Stimulated activated CD8-positive, alpha-beta memory T cell treated with anti-CD3 and anti-CD28 coated beads, Interleukin-2, amount 100 ng/mL, for 48 hours (primary cell): ENCODE data around the gene LIN28B.

Experiments used
- DNase-seq, 2 donors: peaks; one replicate each; pipeline ENCODE4 v3.0.0-alpha.2; 2020; ENCODE audit warnings: low read depth in 2 of 2

LIN28B gene

DNA sequence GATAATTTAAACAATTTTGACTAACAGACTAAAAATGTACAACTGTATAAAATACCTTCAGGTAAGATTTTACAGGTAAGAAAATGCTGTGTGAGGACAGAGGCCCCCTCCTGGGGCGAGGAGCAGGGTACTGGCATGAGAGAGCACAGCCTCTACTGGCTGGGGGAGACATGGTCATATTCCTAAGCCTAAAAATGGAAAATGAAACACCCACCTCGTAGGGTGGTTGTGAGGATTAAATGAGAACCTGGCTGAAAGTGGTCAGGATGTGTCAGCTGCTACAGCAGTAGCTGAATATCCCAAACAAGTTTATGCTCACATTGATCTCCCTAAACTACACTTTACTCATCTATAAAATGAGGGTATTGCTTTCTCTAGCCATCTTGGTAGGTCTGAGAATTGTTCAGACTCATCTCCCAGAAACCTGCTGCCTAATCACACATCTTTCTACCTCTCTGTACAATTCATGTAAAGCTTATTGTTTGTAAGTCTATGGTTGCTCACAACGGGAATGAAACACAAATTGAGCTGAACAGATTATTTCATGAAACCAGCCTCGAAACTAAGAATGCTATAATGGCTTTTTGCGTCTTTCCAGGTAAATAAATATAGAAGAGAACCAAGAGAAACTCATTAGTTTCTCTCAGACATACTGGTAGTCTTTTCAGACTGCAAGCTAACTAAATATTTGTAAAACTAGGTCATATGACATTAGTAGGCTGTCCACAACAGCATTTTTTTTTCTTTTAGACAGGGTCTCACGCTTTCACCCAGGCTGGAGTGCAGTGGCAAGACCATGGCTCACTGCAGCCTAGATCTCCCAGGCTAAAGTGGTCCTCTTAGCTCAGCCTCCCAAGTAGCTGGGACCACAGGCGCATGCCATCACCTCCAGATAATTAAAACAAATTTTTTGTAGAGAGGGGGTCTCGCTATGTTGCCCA is 153.3 kb downstream of the LIN28B start:
- DNase-seq, result no peak

DNA sequence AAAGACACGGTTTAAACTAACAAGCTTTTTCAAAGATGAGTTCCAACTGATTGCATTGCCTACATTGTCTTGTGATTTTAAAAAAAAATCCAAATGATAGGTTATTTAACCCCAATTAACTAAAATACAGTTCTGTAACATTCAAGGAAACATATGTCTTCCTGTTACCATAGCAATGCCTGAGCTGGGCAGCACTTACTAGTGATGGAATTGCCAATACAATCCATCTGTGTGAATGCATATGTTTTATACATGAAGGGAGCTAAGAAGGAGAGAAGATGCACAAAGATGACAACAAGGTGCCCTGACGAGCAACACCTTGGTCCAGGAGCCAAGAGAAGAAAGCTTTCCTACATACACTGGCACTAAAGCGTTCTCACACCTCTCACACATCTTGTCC is 154.2 kb downstream of the LIN28B start:
- DNase-seq, result no peak

DNA sequence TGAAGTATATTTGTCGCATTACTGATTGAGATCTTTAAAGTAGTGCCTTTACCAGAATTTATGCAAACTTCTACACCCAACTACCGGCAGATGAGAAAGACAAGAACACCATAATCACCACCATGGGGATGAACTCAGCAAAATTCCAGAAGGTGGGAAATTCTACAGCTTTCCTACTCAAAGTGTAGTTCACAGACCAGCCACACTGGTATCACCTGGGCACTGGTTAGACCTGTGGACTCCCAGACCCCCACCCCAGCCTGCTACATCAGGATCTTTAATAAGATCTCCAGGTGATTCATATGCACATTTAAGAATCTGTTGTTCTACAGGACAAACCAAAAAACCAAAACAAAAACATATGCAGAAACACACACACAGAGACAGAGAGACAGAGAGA is 155.0 kb downstream of the LIN28B start:
- DNase-seq, result no peak

DNA sequence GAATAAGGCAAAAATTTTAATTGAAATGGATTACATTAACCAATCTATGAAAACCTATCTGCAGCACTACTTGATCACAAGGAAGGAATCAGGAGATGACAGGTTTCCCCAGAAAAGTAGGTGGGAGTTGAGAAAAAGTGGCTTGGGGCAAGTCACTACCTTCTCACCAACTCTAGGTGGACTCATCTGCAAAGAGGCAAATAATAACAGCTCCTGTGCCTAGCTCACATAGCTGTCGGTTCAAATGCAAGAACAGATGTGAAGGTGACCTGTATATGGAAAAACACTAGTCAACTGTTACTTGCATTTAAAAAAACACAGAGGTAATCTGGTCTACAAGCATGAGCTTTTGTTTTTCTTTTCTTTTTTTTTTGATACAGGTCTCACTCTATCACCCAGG is 155.7 kb downstream of the LIN28B start:
- no peak for DNase-seq

DNA sequence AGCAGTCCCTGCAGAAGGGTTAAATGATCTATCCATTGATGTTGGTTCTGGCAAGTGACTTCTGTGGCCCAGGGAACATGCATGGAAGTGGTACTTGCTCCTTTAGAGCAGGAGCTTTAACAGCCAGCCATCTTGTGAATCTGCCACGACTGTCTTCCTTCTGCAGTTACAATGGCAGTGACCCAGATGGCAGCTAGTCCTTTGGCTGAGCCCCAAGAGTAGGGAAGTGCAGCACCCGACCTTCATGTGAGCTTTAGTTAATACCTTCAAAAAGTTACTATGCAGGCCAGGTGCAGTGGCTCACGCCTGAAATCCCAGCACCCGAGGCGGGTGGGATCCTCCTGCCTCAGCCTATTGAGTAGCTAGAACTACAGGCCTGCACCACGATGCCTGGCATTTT is 156.5 kb downstream of the LIN28B start:
- no peak for DNase-seq

DNA sequence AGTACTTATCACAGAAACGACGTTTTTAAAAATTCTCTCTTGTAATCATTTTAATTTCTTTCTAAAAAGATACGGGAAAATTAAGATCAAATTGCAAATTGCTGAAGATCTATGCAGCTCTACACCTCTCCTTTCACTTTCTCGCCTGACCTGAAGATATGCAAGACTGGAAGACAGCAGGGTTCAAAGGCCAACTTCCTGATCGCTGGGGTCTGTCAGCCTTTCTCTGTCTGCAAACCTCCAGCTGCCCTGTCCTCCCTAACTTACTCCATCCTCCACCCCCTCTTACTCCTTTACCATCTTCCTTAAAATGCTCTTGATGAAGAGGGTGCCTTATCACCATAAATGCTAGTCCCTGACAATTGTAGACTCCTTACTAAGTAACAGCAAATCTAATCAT is 159.2 kb downstream of the LIN28B start:
- DNase-seq, result no peak

DNA sequence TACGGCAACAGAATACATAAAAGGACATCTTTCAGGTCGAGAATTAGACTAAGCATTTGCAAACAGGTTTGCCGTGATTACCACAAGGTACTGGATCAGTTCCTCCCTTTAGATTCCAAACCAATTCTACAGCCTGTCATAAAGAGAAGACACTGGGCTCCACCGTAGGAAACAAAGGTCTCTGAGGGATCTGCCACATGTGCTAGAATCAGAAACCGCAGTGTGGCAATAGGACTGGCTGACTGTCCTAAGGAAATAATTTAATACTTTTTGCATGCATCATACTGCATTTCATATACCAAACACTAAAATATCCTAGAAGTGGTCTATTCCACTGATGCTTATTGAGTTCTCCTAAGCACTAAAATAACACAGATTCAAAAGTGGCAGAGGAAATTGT is 163.7 kb downstream of the LIN28B start:
- DNase-seq, result no peak

DNA sequence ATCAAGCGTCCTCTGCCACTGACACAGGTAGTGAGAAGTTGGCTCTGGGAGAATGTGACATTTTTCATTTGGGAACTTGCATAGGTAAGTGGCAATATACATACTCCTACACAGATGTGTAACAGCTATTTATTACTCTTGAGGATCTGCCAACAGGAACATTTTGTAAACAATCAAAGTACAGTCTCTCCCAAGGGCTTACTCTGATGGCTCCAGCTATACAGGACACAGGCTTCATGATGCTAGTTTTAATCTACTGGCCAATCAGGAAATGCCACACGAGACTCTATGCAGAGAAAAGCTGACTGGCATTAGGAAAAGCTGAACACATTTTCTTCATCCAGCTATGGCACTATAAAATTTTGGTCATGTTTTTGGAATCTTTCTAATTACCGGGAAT is 165.1 kb downstream of the LIN28B start:
- no peak for DNase-seq

DNA sequence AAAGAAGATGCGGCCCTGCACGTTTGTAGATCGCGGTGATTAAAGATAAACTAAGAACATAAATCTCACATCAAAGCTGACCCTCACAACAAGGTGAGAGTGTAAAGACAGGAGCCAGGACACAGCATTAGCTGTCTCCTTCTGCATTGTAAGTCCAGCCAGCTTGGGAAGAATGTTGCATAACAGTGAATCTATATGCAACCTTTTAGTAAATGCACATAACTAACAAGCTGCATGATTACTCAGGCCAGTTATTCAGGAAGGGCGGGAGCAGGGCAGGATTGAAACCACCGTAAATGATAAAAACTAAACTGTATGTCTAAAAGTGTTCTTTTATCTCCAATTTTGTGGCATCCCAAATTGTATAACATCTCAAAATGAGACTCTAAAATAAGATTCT is 165.8 kb downstream of the LIN28B start:
- no peak for DNase-seq
